GM19463 (cell line): ENCODE data around the gene RXRG.

ENCODE experiments used
- ATAC-seq: cut with Tn5 transposase; IDR thresholded peaks from one replicate; pipeline ENCODE4 v1.9.1; 2021; ENCODE audit warnings: mild to moderate bottlenecking, moderate library complexity; ENCODE audit not compliant: unreplicated experiment

Gene RXRG

GRCh38 chr1:165376041-165376810 is 68.7 kb downstream of the RXRG start:
- peak; percentile 66 for ATAC-seq

GRCh38 chr1:165375623-165376022 is 69.3 kb downstream of the RXRG start:
- ATAC-seq: no peak

DNA sequence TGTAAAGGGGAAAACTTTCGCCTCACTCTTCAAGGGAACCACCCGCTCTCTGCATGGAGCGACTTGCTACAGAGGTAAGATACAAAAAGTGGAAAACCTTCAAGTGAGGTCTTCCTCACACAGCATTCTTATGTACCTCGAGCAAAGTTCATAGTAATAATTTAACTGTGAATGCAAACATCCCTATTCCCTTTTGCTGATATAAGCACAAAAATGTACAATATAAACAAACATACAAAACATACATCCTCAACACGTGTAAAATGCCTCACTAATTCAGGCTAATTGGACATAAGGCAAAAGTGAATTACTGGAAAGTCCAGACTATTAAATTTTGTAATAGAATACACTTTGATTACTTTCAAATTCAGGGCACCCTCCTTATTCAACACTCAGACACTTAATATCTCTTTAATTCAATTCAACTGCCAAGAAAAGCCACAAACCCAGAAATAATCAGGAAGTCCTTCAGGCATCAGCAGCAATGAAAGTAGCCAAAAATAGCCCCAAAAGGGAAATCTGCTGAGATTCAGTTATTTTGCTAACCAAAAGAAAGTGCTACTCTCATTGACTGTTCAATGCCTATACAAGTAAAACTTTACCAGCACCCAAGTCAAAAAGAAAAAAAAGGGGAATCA is 73.2 kb downstream of the RXRG start:
- ATAC-seq: no peak

DNA sequence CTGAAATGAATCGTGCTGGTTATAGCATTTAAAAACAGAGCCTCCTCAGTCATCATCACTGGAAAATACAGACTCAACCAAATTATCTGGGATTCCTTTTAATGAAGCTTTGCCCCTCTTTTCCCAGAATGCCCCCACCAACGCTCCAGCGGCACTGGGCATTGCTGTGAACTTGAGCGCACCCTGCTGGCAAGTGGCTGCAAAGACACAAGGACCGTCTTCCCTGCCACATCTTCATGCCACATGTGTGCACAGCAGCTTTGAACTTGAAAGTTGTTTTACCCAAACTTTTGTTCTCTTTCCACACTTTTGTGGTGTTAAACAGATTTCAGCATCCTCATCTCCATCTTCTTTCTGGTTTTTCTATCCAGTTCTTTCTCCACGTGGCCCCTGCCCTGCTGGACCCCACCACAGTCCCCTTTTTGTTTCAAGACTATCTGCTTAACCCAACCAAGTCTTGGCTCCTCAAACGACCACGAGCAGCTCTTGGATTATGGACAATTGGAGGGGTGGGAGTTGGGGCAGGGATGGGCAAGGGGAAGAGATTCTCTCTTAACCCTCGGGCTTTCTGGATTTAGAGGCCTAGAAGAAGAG is 75.6 kb downstream of the RXRG start:
- ATAC-seq: peak; percentile 74

DNA sequence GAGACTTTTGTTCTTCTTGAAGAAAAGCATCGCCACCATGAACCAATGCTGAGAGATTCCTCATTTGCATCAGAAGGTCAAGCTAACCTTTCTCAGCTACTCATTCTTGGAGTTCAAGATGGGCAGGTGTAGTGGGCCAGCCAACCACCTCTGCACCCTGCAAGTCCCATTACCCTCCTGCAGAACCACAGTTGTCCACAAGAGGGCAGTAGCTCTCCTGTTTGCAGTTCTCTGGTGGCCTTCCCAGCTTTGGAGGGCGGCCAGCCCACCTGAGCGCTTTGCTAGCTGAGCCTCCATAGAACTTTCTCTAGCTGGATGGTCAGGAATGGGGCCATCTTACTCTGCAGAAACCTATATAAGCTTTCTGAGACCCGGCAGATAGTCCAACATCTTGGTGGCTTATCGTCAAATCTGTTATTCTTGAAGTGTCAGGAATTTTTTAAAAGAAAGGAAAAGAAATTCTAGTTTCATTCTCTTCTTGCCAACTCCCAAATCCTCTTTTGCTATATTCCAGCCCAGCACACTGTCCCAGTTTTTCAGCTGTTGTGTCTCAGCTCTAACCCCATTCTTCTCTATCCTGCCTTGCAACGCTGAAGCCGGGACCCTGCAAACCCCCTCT is 77.4 kb downstream of the RXRG start:
- ATAC-seq: peak; percentile 61

- ATAC-seq: no peak
These were observed 79.6 kb downstream of the RXRG start for GRCh38 chr1:165365341-165365740.

GRCh38 chr1:165364568-165365133 is 80.3 kb downstream of the RXRG start:
- ATAC-seq: no peak

- ATAC-seq: no peak
These were observed 88.0 kb downstream of the RXRG start for GRCh38 chr1:165356876-165357275.

GRCh38 chr1:165355977-165356811 is 88.7 kb downstream of the RXRG start, which contains the start of gene LMX1A:
Gene LMX1A, minus strand, starts transcription at chr1:165356715. Its CDS starts 1,156 bp downstream, at chr1:165355559.
- ATAC-seq: no peak

GRCh38 chr1:165355139-165355976 is 89.6 kb downstream of the RXRG start:
- no peak for ATAC-seq

- no peak for ATAC-seq
These were observed 90.2 kb downstream of the RXRG start for GRCh38 chr1:165354739-165355138.

GRCh38 chr1:165353731-165354671 is 90.9 kb downstream of the RXRG start:
- no peak for ATAC-seq

- ATAC-seq: no peak
These were observed 92.3 kb downstream of the RXRG start for GRCh38 chr1:165352442-165353293.

- no peak for ATAC-seq
These were observed 93.0 kb downstream of the RXRG start for GRCh38 chr1:165351863-165352441.
